Colonic mucosa (tissue), 4 donors: Measurements from ENCODE around the gene RHBDF1. TPM values are rescaled to one million over a fixed set of nuclear protein-coding genes. Genes with fewer than 3 reads are reported as not detected.
"Not testable (repeated sequence)": the region's sequence is repeated elsewhere in the genome, so short reads cannot be mapped to it uniquely, and the experiment has no call there.

ENCODE experiments used
- DNase-seq: peaks from one replicate; pipeline ENCODE4 v3.0.0-alpha.2; 2020
- H3K27ac ChIP-seq: fragments of 200-600 bp; one replicate; pipeline ENCODE4 v1.8.0; 2021
- H3K27me3 ChIP-seq: fragments of 200-600 bp; one replicate; pipeline ENCODE4 v1.8.0; 2021
- H3K36me3 ChIP-seq: fragments of 200-600 bp; one replicate; pipeline ENCODE4 v1.8.0; 2021
- H3K4me1 ChIP-seq: fragments of 200-600 bp; one replicate; pipeline ENCODE4 v1.8.0; 2021; ENCODE audit warnings: mild to moderate bottlenecking
- H3K4me3 ChIP-seq: fragments of 200-600 bp; one replicate; pipeline ENCODE4 v1.8.0; 2021
- H3K9ac ChIP-seq, 2 donors: one replicate each; pipeline ENCODE4 v1.7.0; 2013; ENCODE audit warnings: control low read depth in 2 of 2, low read depth in 2 of 2, low read length in 2 of 2
- H3K9me3 ChIP-seq: fragments of 200-600 bp; one replicate; pipeline ENCODE4 v1.8.0; 2021
- CTCF ChIP-seq: fragments of 200-600 bp; IDR thresholded peaks from one replicate; pipeline ENCODE4 v1.8.0; 2022; ENCODE audit warnings: antibody characterized with exemption, mild to moderate bottlenecking
- intact Hi-C: fragments of 100-400 bp; cut with DNase I; formaldehyde crosslinking; loops from one replicate; pipeline ENCODE4 v1.14.1; 2022
- microRNA-seq: library from miRNA; unstranded; fragments of <30 nt; microRNA quantifications from one replicate; pipeline ENCODE4, GENCODE V29; 2019
- total RNA-seq, 2 donors: library from RNA; stranded (reverse); fragmentation: NEBNext Ultra II Directional in 1 of 2; extraction: Animal tissue kit (Norgen Biotek cat#: 25700) in 1 of 2; gene quantifications; one replicate each; pipeline ENCODE4 v1.2.1, GENCODE V29; 2021
- donor health status: healthy.
- donor health status: DM: no; HTN: no; CAD: no.
- donor health status: DM: no; HTN: no; CAD: no.

RHBDF1 gene
- total RNA-seq, 2 donors from 2014 or later: 28.6 to 35.3 TPM

GRCh38 chr16:24151-24550, 48.3 kb downstream of the RHBDF1 start:
- intact Hi-C loops, DNase-seq, H3K4me1 ChIP-seq, H3K36me3 ChIP-seq, H3K9me3 ChIP-seq, H3K27ac ChIP-seq, H3K4me3 ChIP-seq, H3K9ac ChIP-seq, H3K27me3 ChIP-seq: not testable (repeated sequence)

GRCh38 chr16:20886-21285, 51.5 kb downstream of the RHBDF1 start:
- H3K27me3 ChIP-seq, DNase-seq, H3K4me1 ChIP-seq, H3K27ac ChIP-seq, H3K9ac ChIP-seq, intact Hi-C loops, H3K9me3 ChIP-seq, H3K36me3 ChIP-seq, H3K4me3 ChIP-seq: not testable (repeated sequence)

GRCh38 chr16:17062-17765, 55.2 kb downstream of the RHBDF1 start:
- H3K9ac ChIP-seq, H3K4me1 ChIP-seq, H3K27me3 ChIP-seq, H3K4me3 ChIP-seq, intact Hi-C loops, H3K36me3 ChIP-seq, DNase-seq, H3K9me3 ChIP-seq, H3K27ac ChIP-seq: not testable (repeated sequence)

GRCh38 chr16:10772-11171, 61.7 kb downstream of the RHBDF1 start:
- TF ChIP-seq CTCF: peak; percentile 51

GRCh38 chr16:9903-10665, 62.3 kb downstream of the RHBDF1 start:
- Histone ChIP-seq H3K27me3 (no peaks in the 10 kb centered on the region), H3K9me3 (no peaks in the 10 kb centered on the region), H3K4me3 (no peak overlapping the region), H3K27ac (no peak overlapping the region), H3K4me1 (no peaks in the 10 kb centered on the region), H3K36me3 (no peaks in the 10 kb centered on the region), H3K9ac (no peak overlapping the region)
- no peak for TF ChIP-seq CTCF
- no peak for DNase-seq
- intact Hi-C loops: no loop called here

More at GRCh38 chr16:10772-11171, 61.7 kb downstream of the RHBDF1 start:
- H3K4me1 ChIP-seq, H3K27me3 ChIP-seq, H3K9me3 ChIP-seq, H3K27ac ChIP-seq, H3K9ac ChIP-seq, H3K4me3 ChIP-seq, H3K36me3 ChIP-seq, intact Hi-C loops: not testable (repeated sequence)
- peak; percentile 98 for DNase-seq

Small RNA genes lying within 50 kb of the gene (microRNA-seq; reads per million reads assigned to microRNA genes)
- gene MIR6859-4: not detected

Other genes starting within 250 kb of the RHBDF1 start
- 10 to 100 TPM in 1 of 2 donors, 1 to 10 TPM in 1; 8.5 to 23.6 TPM for gene POLR3K, start 19.0 kb downstream of the RHBDF1 start, total RNA-seq
- 10 to 100 TPM; 20.6 to 48.3 TPM for gene SNRNP25, start 18.8 kb downstream of the RHBDF1 start, total RNA-seq
- gene MPG, start 5.6 kb upstream of the RHBDF1 start, total RNA-seq: 10 to 100 TPM; 39.3 to 42.1 TPM
- 10 to 100 TPM; 13.4 to 26.4 TPM for gene NPRL3, start 66.0 kb upstream of the RHBDF1 start, total RNA-seq
- 1 to 10 TPM in 1 of 2 donors, not detected in 1; 1.4 TPM for gene HBZ, start 80.0 kb upstream of the RHBDF1 start, total RNA-seq
- gene HBM, start 93.3 kb upstream of the RHBDF1 start, total RNA-seq: not detected
- gene HBA2, start 100.2 kb upstream of the RHBDF1 start, total RNA-seq: 10 to 100 TPM in 1 of 2 donors, 1 to 10 TPM in 1; 3.5 to 64.9 TPM
- gene HBA1, start 104.0 kb upstream of the RHBDF1 start, total RNA-seq: 10 to 100 TPM in 1 of 2 donors, 1 to 10 TPM in 1; 7.4 to 50.3 TPM
- gene HBQ1, start 107.8 kb upstream of the RHBDF1 start, total RNA-seq: not detected
- gene LUC7L, start 156.8 kb upstream of the RHBDF1 start, total RNA-seq: 10 to 100 TPM; 37.1 to 55.4 TPM
- 100 to 1,000 TPM; 105 to 124 TPM for gene FAM234A, start 162.2 kb upstream of the RHBDF1 start, total RNA-seq
- gene RGS11, start 203.3 kb upstream of the RHBDF1 start, total RNA-seq: 1 to 10 TPM; 2.9 to 4.0 TPM
- gene ARHGDIG, start 208.0 kb upstream of the RHBDF1 start, total RNA-seq: 10 to 100 TPM in 1 of 2 donors, 1 to 10 TPM in 1; 1.8 to 20.0 TPM
- gene PDIA2, start 210.5 kb upstream of the RHBDF1 start, total RNA-seq: 1 to 10 TPM; 1.4 to 2.6 TPM